Measurements from ENCODE around the gene TMEM181.

GRCh38 chr6:158630938-158631616 lies 71.2 kb downstream of the TMEM181 start:
- TF ChIP-seq EZH2 (optimal IDR thresholded peaks at IDR 0.05; ENCODE audit: low read depth, low read length), result no peak
- TF ChIP-seq CTCF (IDR thresholded peaks at IDR 0.05; ENCODE audit: low read length), result no peak

All from MM.1S (cell line).